AG09309 (cell line): ENCODE data around the gene PLXNA4.

Source experiments
- DNase-seq: peaks from one replicate; pipeline ENCODE4 v3.0.0-alpha.2; 2010; ENCODE audit warnings: low read depth
- H3K4me3 ChIP-seq: 2 replicates; pipeline ENCODE4 v1.5.1; 2011; ENCODE audit warnings: mild to moderate bottlenecking, low read depth, low read length, moderate library complexity; ENCODE audit not compliant: control insufficient read depth
- CTCF ChIP-seq: IDR thresholded peaks from 2 replicates; pipeline ENCODE4 v1.5.1; 2011; ENCODE audit warnings: mild to moderate bottlenecking, low read depth, low read length, inconsistent platforms; ENCODE audit not compliant: insufficient read depth, control insufficient read depth; ENCODE audit errors: missing control alignments

PLXNA4 gene

GRCh38 chr7:132434041-132434440 is 142.2 kb downstream of the PLXNA4 start:
- DNase-seq: no peak
- H3K4me3 ChIP-seq: no peak overlapping the region
- no peak for TF ChIP-seq CTCF

- no peak for DNase-seq
- no peak overlapping the region for H3K4me3 ChIP-seq
- TF ChIP-seq CTCF: no peak
Observed at GRCh38 chr7:132433301-132433700, 143.0 kb downstream of the PLXNA4 start.

- peak; percentile 83 for DNase-seq
- TF ChIP-seq CTCF: no peak
- no peak overlapping the region for H3K4me3 ChIP-seq
Observed at GRCh38 chr7:132430861-132431822, 145.1 kb downstream of the PLXNA4 start.

GRCh38 chr7:132430041-132430855 is 146.0 kb downstream of the PLXNA4 start:
- DNase-seq: no peak
- TF ChIP-seq CTCF: no peak
- H3K4me3 ChIP-seq: no peak overlapping the region

GRCh38 chr7:132429181-132429580 is 147.1 kb downstream of the PLXNA4 start:
- H3K4me3 ChIP-seq: no peak overlapping the region
- no peak for TF ChIP-seq CTCF
- no peak for DNase-seq

GRCh38 chr7:132428247-132428919 is 147.9 kb downstream of the PLXNA4 start:
- H3K4me3 ChIP-seq: no peak overlapping the region
- no peak for TF ChIP-seq CTCF
- no peak for DNase-seq
